ENCODE data around the gene ACOT7. TPM values are rescaled to one million over a fixed set of nuclear protein-coding genes. Genes with fewer than 3 reads are reported as not detected.
"Not testable (repeated sequence)": the region's sequence is repeated elsewhere in the genome, so short reads cannot be mapped to it uniquely, and the experiment has no call there.

Gene ACOT7
- total and polyA plus RNA-seq, 2 donors (not counting 1 experiment from before 2014, with no cell fraction given): 4.2 to 4.6 TPM

GRCh38 chr1:6434186-6434585, 40.6 kb upstream of the ACOT7 start:
- H3K4me1 Mint-ChIP-seq: peaks cover 4% of the 10 kb centered on the region
- no peaks in the 10 kb centered on the region for H3K9me3 Mint-ChIP-seq (ENCODE audit: insufficient read depth)
- H3K27me3 Mint-ChIP-seq: peaks cover 27% of the 10 kb centered on the region
- Histone ChIP-seq H3K79me2 (ENCODE audit: control insufficient read depth, insufficient read depth, low read length) (no peaks in the 10 kb centered on the region), H3K36me3 (replicated peaks in 1 of 2; ENCODE audit: control extremely low read depth in 1 of 2, control insufficient read depth in 1 of 2, extremely low read depth in 1 of 2, insufficient read depth in 2 of 2, low read length in 1 of 2) (no peaks in the 10 kb centered on the region), H3K9ac (ENCODE audit: low read length) (no peak overlapping the region), H3K27ac (ENCODE audit: low read length in 2 of 2) (no peak overlapping the region), H3K9me3 (ENCODE audit: control extremely low read depth in 1 of 3, control insufficient read depth in 2 of 3, insufficient read depth in 1 of 3, low read length in 2 of 3) (no peaks in the 10 kb centered on the region), H3K27me3 (replicated peaks in 1 of 4; ENCODE audit: control extremely low read depth in 1 of 4, control insufficient read depth in 3 of 4, insufficient read depth in 4 of 4, low read length in 3 of 4) (peaks cover 0 to 16% (median 3%) of the 10 kb centered on the region in 4 experiments), H3K4me3 (ENCODE audit: control extremely low read depth in 1 of 5, extremely low read depth in 1 of 5, insufficient read depth in 1 of 5, low read depth in 2 of 5, low read length in 4 of 5) (no peak overlapping the region), H3K4me1 (ENCODE audit: control insufficient read depth in 2 of 2, insufficient read depth in 2 of 2, low read length in 2 of 2) (no peaks in the 10 kb centered on the region), H2AFZ (ENCODE audit: insufficient read depth, low read depth, low read length, poor library complexity, severe bottlenecking) (no peak overlapping the region), H4K20me1 (ENCODE audit: control insufficient read depth, insufficient read depth, low read length, poor library complexity, severe bottlenecking) (no peaks in the 10 kb centered on the region), H3K4me2 (replicated peaks; ENCODE audit: low read depth, low read length, poor library complexity, severe bottlenecking) (no peak overlapping the region)
- no peak for TF ChIP-seq CTCF (IDR thresholded peaks at IDR 0.05)
- TF ChIP-seq EZH2 (IDR thresholded peaks at IDR 0.05; ENCODE audit: borderline replicate concordance, insufficient read depth, low read depth, low read length, poor library complexity, severe bottlenecking): no peak
- ChIA-PET POLR2A (no interaction called here), CTCF (interaction anchor here (1.1 kb wide), 1 partner anchor 11 kb away, joined by 4 read pairs; no protein-coding TSS in a partner anchor)
- no peak for ATAC-seq (ENCODE audit: low read depth)
- 94% methylated on average over 2 of the region's 5 CpGs for WGBS (ENCODE audit: insufficient coverage)
- DNase-seq: no peak
- no peak overlapping the region for H3K27ac Mint-ChIP-seq
- intact Hi-C loops (cut with micrococcal nuclease): no loop called here
- H3K4me3 Mint-ChIP-seq: no peak overlapping the region

- not testable (repeated sequence) for H3K9me3 Mint-ChIP-seq (ENCODE audit: insufficient read depth); DNase-seq
- 69% methylated on average over 9 of the region's 13 CpGs for WGBS (ENCODE audit: insufficient coverage)
Measured at GRCh38 chr1:6431645-6432579, 38.3 kb upstream of the ACOT7 start.

GRCh38 chr1:6429660-6430411, 36.3 kb upstream of the ACOT7 start:
- H3K4me3 ChIP-seq (ENCODE audit: control extremely low read depth in 1 of 5, extremely low read depth in 1 of 5, insufficient read depth in 1 of 5, low read depth in 2 of 5, low read length in 4 of 5); H3K4me2 ChIP-seq (replicated peaks; ENCODE audit: low read depth, low read length, poor library complexity, severe bottlenecking); POLR2A ChIA-PET; H3K27ac Mint-ChIP-seq; intact Hi-C loops (cut with micrococcal nuclease); DNase-seq; H3K4me1 ChIP-seq (ENCODE audit: control insufficient read depth in 2 of 2, insufficient read depth in 2 of 2, low read length in 2 of 2); H3K79me2 ChIP-seq (ENCODE audit: control insufficient read depth, insufficient read depth, low read length); H2AFZ ChIP-seq (ENCODE audit: insufficient read depth, low read depth, low read length, poor library complexity, severe bottlenecking); H4K20me1 ChIP-seq (ENCODE audit: control insufficient read depth, insufficient read depth, low read length, poor library complexity, severe bottlenecking); H3K4me3 Mint-ChIP-seq; ATAC-seq (ENCODE audit: low read depth); H3K9me3 Mint-ChIP-seq (ENCODE audit: insufficient read depth); H3K9me3 ChIP-seq (ENCODE audit: control extremely low read depth in 1 of 3, control insufficient read depth in 2 of 3, insufficient read depth in 1 of 3, low read length in 2 of 3); H3K9ac ChIP-seq (ENCODE audit: low read length); H3K36me3 ChIP-seq (replicated peaks in 1 of 2; ENCODE audit: control extremely low read depth in 1 of 2, control insufficient read depth in 1 of 2, extremely low read depth in 1 of 2, insufficient read depth in 2 of 2, low read length in 1 of 2); H3K27ac ChIP-seq (ENCODE audit: low read length in 2 of 2); H3K4me1 Mint-ChIP-seq: not testable (repeated sequence)
- CTCF ChIA-PET: interaction anchor here (0.5 to 1.3 kb wide), 2 partner anchors 9 to 13 kb away, joined by 3 to 5 read pairs; no protein-coding TSS in a partner anchor
- peaks cover 32% of the 10 kb centered on the region for H3K27me3 Mint-ChIP-seq
- peaks cover 0 to 30% (median 7%) of the 10 kb centered on the region in 4 experiments for H3K27me3 ChIP-seq (replicated peaks in 1 of 4; ENCODE audit: control extremely low read depth in 1 of 4, control insufficient read depth in 3 of 4, insufficient read depth in 4 of 4, low read length in 3 of 4)
- 17% methylated on average over 13 of the region's 19 CpGs for WGBS (ENCODE audit: insufficient coverage)

More at GRCh38 chr1:6431645-6432579, 38.3 kb upstream of the ACOT7 start:
- H2AFZ ChIP-seq (ENCODE audit: insufficient read depth, low read depth, low read length, poor library complexity, severe bottlenecking); H3K27ac ChIP-seq (ENCODE audit: low read length in 2 of 2); H3K9ac ChIP-seq (ENCODE audit: low read length); intact Hi-C loops (cut with micrococcal nuclease); ATAC-seq (ENCODE audit: low read depth); H3K4me3 ChIP-seq (ENCODE audit: control extremely low read depth in 1 of 5, extremely low read depth in 1 of 5, insufficient read depth in 1 of 5, low read depth in 2 of 5, low read length in 4 of 5); H3K27ac Mint-ChIP-seq; H4K20me1 ChIP-seq (ENCODE audit: control insufficient read depth, insufficient read depth, low read length, poor library complexity, severe bottlenecking); H3K4me1 ChIP-seq (ENCODE audit: control insufficient read depth in 2 of 2, insufficient read depth in 2 of 2, low read length in 2 of 2); H3K36me3 ChIP-seq (replicated peaks in 1 of 2; ENCODE audit: control extremely low read depth in 1 of 2, control insufficient read depth in 1 of 2, extremely low read depth in 1 of 2, insufficient read depth in 2 of 2, low read length in 1 of 2); H3K9me3 ChIP-seq (ENCODE audit: control extremely low read depth in 1 of 3, control insufficient read depth in 2 of 3, insufficient read depth in 1 of 3, low read length in 2 of 3); H3K4me2 ChIP-seq (replicated peaks; ENCODE audit: low read depth, low read length, poor library complexity, severe bottlenecking); H3K79me2 ChIP-seq (ENCODE audit: control insufficient read depth, insufficient read depth, low read length); H3K4me3 Mint-ChIP-seq; H3K4me1 Mint-ChIP-seq: not testable (repeated sequence)
- peaks cover 0 to 11% (median 0%) of the 10 kb centered on the region in 4 experiments for H3K27me3 ChIP-seq (replicated peaks in 1 of 4; ENCODE audit: control extremely low read depth in 1 of 4, control insufficient read depth in 3 of 4, insufficient read depth in 4 of 4, low read length in 3 of 4)
- ChIA-PET CTCF (interaction anchor here (0.6 to 1.7 kb wide), 4 partner anchors 8 to 165 kb away, joined by 3 to 7 read pairs (median 5); no protein-coding TSS in a partner anchor), POLR2A (interaction anchor here (0.7 kb wide), 1 partner anchor 15 kb away, joined by 9 read pairs; no protein-coding TSS in a partner anchor)
- peaks cover 28% of the 10 kb centered on the region for H3K27me3 Mint-ChIP-seq
